Colonic mucosa (tissue), 4 donors: ENCODE data around the gene CPZ. TPM values are rescaled to one million over a fixed set of nuclear protein-coding genes. Genes with fewer than 3 reads are reported as not detected.

Source experiments
- DNase-seq: peaks from one replicate; pipeline ENCODE4 v3.0.0-alpha.2; 2020
- H3K27ac ChIP-seq: fragments of 200-600 bp; one replicate; pipeline ENCODE4 v1.8.0; 2021
- H3K27me3 ChIP-seq: fragments of 200-600 bp; one replicate; pipeline ENCODE4 v1.8.0; 2021
- H3K36me3 ChIP-seq: fragments of 200-600 bp; one replicate; pipeline ENCODE4 v1.8.0; 2021
- H3K4me1 ChIP-seq: fragments of 200-600 bp; one replicate; pipeline ENCODE4 v1.8.0; 2021; ENCODE audit warnings: mild to moderate bottlenecking
- H3K4me3 ChIP-seq: fragments of 200-600 bp; one replicate; pipeline ENCODE4 v1.8.0; 2021
- H3K9ac ChIP-seq, 2 donors: one replicate each; pipeline ENCODE4 v1.7.0; 2013; ENCODE audit warnings: control low read depth in 2 of 2, low read depth in 2 of 2, low read length in 2 of 2
- H3K9me3 ChIP-seq: fragments of 200-600 bp; one replicate; pipeline ENCODE4 v1.8.0; 2021
- intact Hi-C: fragments of 100-400 bp; cut with DNase I; formaldehyde crosslinking; loops from one replicate; pipeline ENCODE4 v1.14.1; 2022
- total RNA-seq, 2 donors: library from RNA; stranded (reverse); fragmentation: NEBNext Ultra II Directional in 1 of 2; extraction: Animal tissue kit (Norgen Biotek cat#: 25700) in 1 of 2; gene quantifications; one replicate each; pipeline ENCODE4 v1.2.1, GENCODE V29; 2021
- TF ChIP-seq, protein P1 (sequence below): fragments of 200-600 bp; IDR thresholded peaks from one replicate; pipeline ENCODE4 v1.8.0; 2022; ENCODE audit warnings: antibody characterized with exemption, mild to moderate bottlenecking
- donor health status: healthy.
- donor health status: DM: no; HTN: no; CAD: no.
- donor health status: DM: no; HTN: no; CAD: no.

The CPZ gene
- total RNA-seq, 2 donors from 2014 or later, result 1.2 to 1.5 TPM

DNA sequence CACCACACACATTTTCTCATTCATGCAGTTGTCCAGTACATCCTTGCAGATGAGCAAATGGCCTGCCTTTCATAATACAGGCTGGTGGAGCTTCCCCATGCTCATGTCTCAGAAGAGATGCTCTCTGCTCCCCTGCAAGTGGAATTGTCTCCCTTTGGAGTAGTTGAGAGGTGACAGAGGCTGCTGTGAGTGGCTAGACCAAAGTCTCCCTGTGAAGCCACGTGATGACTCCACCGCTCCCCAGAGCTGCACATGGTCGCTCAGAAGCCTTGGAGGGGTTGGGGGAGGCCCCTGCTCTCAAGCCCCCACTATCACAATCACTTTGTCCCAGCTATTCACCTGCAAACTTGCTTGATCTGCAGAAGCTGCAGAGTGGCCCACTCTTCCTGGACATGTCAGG lies 13.8 kb upstream of the CPZ start:
- no peaks in the 10 kb centered on the region for H3K4me1 ChIP-seq
- intact Hi-C loops, result no loop called here
- H3K27me3 ChIP-seq, result no peaks in the 10 kb centered on the region
- no peak overlapping the region for H3K27ac ChIP-seq
- no peaks in the 10 kb centered on the region for H3K36me3 ChIP-seq
- H3K4me3 ChIP-seq, result no peak overlapping the region
- no peaks in the 10 kb centered on the region for H3K9me3 ChIP-seq
- TF ChIP-seq, protein P1, sequence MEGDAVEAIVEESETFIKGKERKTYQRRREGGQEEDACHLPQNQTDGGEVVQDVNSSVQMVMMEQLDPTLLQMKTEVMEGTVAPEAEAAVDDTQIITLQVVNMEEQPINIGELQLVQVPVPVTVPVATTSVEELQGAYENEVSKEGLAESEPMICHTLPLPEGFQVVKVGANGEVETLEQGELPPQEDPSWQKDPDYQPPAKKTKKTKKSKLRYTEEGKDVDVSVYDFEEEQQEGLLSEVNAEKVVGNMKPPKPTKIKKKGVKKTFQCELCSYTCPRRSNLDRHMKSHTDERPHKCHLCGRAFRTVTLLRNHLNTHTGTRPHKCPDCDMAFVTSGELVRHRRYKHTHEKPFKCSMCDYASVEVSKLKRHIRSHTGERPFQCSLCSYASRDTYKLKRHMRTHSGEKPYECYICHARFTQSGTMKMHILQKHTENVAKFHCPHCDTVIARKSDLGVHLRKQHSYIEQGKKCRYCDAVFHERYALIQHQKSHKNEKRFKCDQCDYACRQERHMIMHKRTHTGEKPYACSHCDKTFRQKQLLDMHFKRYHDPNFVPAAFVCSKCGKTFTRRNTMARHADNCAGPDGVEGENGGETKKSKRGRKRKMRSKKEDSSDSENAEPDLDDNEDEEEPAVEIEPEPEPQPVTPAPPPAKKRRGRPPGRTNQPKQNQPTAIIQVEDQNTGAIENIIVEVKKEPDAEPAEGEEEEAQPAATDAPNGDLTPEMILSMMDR, result no peak
- no peak overlapping the region for H3K9ac ChIP-seq
- no peak for DNase-seq

DNA sequence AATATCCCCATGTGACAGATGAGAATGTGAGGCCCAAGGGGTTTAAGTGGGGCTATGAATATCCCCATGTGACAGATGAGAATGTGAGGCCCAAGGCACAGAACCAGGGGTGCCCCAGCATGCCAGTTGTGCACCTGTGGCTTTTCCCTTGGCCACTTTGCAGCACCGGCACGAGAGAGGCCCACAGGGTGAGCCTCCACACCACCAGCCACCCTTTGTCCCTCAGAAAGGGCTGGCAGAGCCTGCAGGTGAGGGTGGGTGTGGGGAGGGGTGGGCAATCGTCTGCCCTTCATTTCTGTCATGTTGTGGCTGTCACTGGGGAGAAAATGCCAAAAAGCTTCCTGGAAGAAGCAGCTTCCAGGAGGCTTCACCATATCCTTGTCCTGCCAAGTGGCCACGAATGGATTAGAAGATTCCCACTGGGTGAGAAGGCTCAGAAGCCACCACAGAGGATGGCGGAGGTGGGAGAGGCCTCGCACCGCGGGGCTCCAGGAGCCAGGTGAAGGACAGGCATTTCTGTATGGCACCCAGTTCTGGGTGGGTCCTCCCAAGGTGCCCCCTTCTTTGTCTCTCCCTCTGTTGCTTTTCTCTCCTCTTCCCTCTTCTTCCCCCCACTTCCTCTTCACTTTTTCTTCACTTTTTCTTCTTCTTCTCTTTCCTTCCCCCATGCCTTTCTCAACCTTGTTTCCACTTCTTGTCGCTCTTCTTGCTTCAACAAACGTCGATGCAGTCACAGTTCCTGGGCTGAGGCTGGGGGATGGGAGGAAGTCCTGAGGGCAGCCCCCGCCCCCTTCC lies 12.8 kb upstream of the CPZ start:
- Histone ChIP-seq H3K4me1 (no peaks in the 10 kb centered on the region), H3K4me3 (no peak overlapping the region), H3K27ac (no peak overlapping the region), H3K9ac (no peak overlapping the region), H3K36me3 (no peaks in the 10 kb centered on the region), H3K9me3 (no peaks in the 10 kb centered on the region), H3K27me3 (no peaks in the 10 kb centered on the region)
- intact Hi-C loops, result no loop called here
- no peak for DNase-seq
- TF ChIP-seq, protein P1, result no peak

DNA sequence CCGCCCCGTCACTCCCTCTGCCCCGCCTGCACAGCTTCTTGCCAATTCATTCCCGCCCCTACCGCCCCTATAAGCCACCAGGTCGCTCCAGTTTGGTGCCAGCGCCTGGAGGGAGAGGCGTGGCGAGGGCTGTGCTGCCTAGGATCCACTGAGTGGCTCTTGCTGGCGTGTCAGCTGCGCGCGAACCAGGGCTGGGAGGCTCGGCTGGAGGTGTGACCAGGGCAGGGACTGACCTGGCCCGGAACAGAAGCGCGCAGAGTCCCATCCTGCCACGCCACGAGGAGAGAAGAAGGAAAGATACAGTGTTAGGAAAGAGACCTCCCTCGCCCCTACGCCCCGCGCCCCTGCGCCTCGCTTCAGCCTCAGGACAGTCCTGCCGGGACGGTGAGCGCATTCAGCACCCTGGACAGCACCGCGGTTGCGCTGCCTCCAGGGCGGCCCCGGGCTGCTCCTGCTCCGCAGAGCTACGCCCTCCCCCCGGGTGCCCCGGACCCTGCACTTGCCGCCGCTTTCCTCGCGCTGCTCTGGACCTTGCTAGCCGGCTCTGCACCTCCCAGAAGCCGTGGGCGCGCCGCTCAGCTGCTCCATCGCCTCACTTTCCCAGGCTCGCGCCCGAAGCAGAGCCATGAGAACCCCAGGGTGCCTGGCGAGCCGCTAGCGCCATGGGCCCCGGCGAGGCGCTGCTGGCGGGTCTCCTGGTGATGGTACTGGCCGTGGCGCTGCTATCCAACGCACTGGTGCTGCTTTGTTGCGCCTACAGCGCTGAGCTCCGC lies 12.1 kb upstream of the CPZ start, which contains the start of gene GPR78:
Gene GPR78, plus strand, starts transcription at position 72 of the 773 bp plus-strand sequence. Its CDS starts 591 bp downstream, at position 663.
- Histone ChIP-seq H3K4me1 (no peaks in the 10 kb centered on the region), H3K36me3 (no peaks in the 10 kb centered on the region), H3K4me3 (no peak within 1 kb of the TSS), H3K27ac (no peak within 1 kb of the TSS), H3K9ac (no peak within 1 kb of the TSS), H3K27me3 (no peaks in the 10 kb centered on the region), H3K9me3 (no peaks in the 10 kb centered on the region)
- peak; percentile 43 for DNase-seq
- TF ChIP-seq, protein P1, result no peak
- intact Hi-C loops, result no loop called here

DNA sequence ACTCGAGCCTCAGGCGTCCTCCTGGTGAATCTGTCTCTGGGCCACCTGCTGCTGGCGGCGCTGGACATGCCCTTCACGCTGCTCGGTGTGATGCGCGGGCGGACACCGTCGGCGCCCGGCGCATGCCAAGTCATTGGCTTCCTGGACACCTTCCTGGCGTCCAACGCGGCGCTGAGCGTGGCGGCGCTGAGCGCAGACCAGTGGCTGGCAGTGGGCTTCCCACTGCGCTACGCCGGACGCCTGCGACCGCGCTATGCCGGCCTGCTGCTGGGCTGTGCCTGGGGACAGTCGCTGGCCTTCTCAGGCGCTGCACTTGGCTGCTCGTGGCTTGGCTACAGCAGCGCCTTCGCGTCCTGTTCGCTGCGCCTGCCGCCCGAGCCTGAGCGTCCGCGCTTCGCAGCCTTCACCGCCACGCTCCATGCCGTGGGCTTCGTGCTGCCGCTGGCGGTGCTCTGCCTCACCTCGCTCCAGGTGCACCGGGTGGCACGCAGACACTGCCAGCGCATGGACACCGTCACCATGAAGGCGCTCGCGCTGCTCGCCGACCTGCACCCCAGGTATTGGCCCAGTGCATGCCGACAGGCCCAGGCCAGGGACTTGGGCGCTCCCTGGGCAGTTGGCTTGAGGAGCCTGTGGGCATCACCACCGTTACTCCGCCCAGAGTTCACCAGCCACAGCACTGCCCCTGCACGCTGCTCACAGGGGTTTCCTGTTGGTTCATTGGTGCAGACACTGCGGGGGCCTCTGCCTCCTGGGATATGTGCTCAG lies 11.3 kb upstream of the CPZ start:
- intact Hi-C loops, result no loop called here
- Histone ChIP-seq H3K27ac (no peak overlapping the region), H3K4me3 (no peak overlapping the region), H3K27me3 (no peaks in the 10 kb centered on the region), H3K9me3 (no peaks in the 10 kb centered on the region), H3K36me3 (no peaks in the 10 kb centered on the region), H3K4me1 (no peaks in the 10 kb centered on the region), H3K9ac (no peak overlapping the region)
- no peak for DNase-seq
- TF ChIP-seq, protein P1, result no peak

DNA sequence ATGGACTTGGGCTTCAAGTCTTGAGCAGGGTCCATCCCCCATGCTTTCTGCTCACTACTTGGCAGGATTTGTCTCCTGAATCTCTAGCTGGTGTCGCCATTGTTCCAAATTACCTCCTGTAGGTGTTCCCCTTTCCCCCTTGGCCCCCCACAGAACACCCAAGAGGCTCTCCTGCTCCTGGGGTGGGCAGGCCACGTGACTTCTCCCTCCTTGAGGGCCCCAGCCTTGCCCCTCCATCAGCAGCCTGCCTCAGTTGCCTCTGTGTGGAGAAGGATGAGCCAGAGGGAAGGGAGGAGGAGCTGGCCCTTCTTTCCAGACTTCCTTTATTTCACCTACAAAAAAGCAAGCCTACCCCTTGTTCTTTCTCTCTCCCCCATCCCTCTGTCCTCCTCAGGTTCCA lies 10.5 kb upstream of the CPZ start:
- no peaks in the 10 kb centered on the region for H3K27me3 ChIP-seq
- H3K27ac ChIP-seq, result no peak overlapping the region
- H3K4me1 ChIP-seq, result no peaks in the 10 kb centered on the region
- no peak overlapping the region for H3K4me3 ChIP-seq
- no peaks in the 10 kb centered on the region for H3K36me3 ChIP-seq
- TF ChIP-seq, protein P1, result no peak
- H3K9ac ChIP-seq, result no peak overlapping the region
- DNase-seq, result no peak
- intact Hi-C loops, result no loop called here
- H3K9me3 ChIP-seq, result no peaks in the 10 kb centered on the region
